GM03348 (cell line): ENCODE measurements around the gene CLEC3A.
"Not testable (repeated sequence)": the region's sequence is repeated elsewhere in the genome, so short reads cannot be mapped to it uniquely, and the experiment has no call there.

ENCODE experiments used
- DNase-seq: peaks from one replicate; pipeline ENCODE4 v3.0.0; 2012; ENCODE audit warnings: low spot score

CLEC3A gene

GRCh38 chr16:78022347-78023060 is at the start of gene CLEC3A:
CLEC3A (plus strand) TSS chr16:78022548; CDS start chr16:78022627, 79 bp downstream.
- DNase-seq: no peak

- DNase-seq: no peak
Observed at GRCh38 chr16:77974883-77975282, 47.5 kb upstream of the CLEC3A start.

- no peak for DNase-seq
Observed at GRCh38 chr16:77975942-77976341, 46.4 kb upstream of the CLEC3A start.

GRCh38 chr16:77977339-77977738 is 45.0 kb upstream of the CLEC3A start:
- DNase-seq: no peak

- DNase-seq: no peak
Observed at GRCh38 chr16:77985111-77985510, 37.2 kb upstream of the CLEC3A start.

GRCh38 chr16:77986011-77986740 is 36.2 kb upstream of the CLEC3A start:
- DNase-seq: no peak

- DNase-seq: no peak
Observed at GRCh38 chr16:77987810-77988209, 34.5 kb upstream of the CLEC3A start.

- DNase-seq: no peak
Observed at GRCh38 chr16:77989846-77990245, 32.5 kb upstream of the CLEC3A start.

GRCh38 chr16:77991701-77992100 is 30.6 kb upstream of the CLEC3A start:
- DNase-seq: no peak

- not testable (repeated sequence) for DNase-seq
Observed at GRCh38 chr16:77992381-77992780, 30.0 kb upstream of the CLEC3A start.

GRCh38 chr16:77993111-77993985 is 29.0 kb upstream of the CLEC3A start:
- peak; percentile 29 for DNase-seq

GRCh38 chr16:77995843-77996455 is 26.4 kb upstream of the CLEC3A start:
- DNase-seq: no peak

GRCh38 chr16:77998350-77999023 is 23.9 kb upstream of the CLEC3A start:
- DNase-seq: no peak

GRCh38 chr16:78001451-78002025 is 20.8 kb upstream of the CLEC3A start:
- no peak for DNase-seq

GRCh38 chr16:78002915-78003538 is 19.3 kb upstream of the CLEC3A start:
- peak; percentile 91 for DNase-seq

- no peak for DNase-seq
Observed at GRCh38 chr16:78004517-78004916, 17.8 kb upstream of the CLEC3A start.

GRCh38 chr16:78005881-78006280 is 16.5 kb upstream of the CLEC3A start:
- DNase-seq: no peak

GRCh38 chr16:78007121-78007520 is 15.2 kb upstream of the CLEC3A start:
- no peak for DNase-seq

GRCh38 chr16:78024159-78024558 is 1.8 kb downstream of the CLEC3A start:
- DNase-seq: no peak

GRCh38 chr16:78025631-78026030 is 3.3 kb downstream of the CLEC3A start:
- no peak for DNase-seq

- DNase-seq: no peak
Observed at GRCh38 chr16:78028018-78028417, 5.7 kb downstream of the CLEC3A start.
